ENCODE data around the gene TMUB2.

Gene TMUB2

DNA sequence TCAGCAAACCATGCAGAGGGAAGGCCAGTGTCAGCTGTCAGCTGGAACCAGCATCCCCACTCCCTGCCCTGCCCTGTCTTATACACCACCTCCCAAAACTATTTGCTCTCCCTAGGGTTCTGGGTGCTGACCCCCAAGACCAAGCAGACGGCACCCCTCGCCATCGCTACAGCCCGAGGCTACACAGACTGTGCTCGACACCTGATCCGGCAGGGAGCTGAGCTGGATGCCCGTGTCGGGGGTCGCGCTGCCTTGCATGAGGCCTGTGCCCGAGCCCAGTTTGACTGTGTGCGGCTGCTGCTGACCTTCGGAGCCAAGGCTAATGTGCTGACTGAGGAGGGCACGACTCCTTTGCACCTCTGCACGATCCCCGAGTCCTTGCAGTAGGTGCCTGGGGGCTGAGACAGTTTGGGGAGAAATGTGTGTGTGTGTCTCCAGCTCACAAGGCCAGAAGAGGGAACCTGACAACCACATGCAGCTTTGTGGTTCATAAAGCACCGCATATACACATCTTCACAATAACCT is 14.8 kb upstream of the TMUB2 start:
- Histone ChIP-seq H3K27ac (no peak overlapping the region), H3K9me3 (ENCODE audit: low read depth, low read length) (no peaks in the 10 kb centered on the region), H3K4me3 (no peak overlapping the region), H3K36me3 (ENCODE audit: insufficient read depth, low read length) (no peaks in the 10 kb centered on the region), H3K9ac (ENCODE audit: insufficient read length) (no peak overlapping the region)
- TF ChIP-seq POLR2AphosphoS5 (IDR thresholded peaks at IDR 0.05; ENCODE audit: borderline replicate concordance, low read depth, low read length) (peak; percentile 21; the same call in 1 of the 2 replicates), EZH2 (IDR thresholded peaks at IDR 0.05) (no peak)
- no peak for DNase-seq (ENCODE audit: low read depth, low spot score)

- peaks cover 6% of the 10 kb centered on the region; the same call in 1 of the 2 replicates for H3K36me3 ChIP-seq (ENCODE audit: insufficient read depth, low read length)
- no peaks in the 10 kb centered on the region for H3K9me3 ChIP-seq (ENCODE audit: low read depth, low read length)
- no peak for TF ChIP-seq FOXP2 (optimal IDR thresholded peaks at IDR 0.05; ENCODE audit: control extremely low read depth, extremely low read length, insufficient read depth)
- TF ChIP-seq EZH2 (IDR thresholded peaks at IDR 0.05) = no peak
- no peak for TF ChIP-seq POLR2AphosphoS5 (IDR thresholded peaks at IDR 0.05; ENCODE audit: borderline replicate concordance, low read depth, low read length)
These were observed 12.3 kb upstream of the TMUB2 start for GRCh38 chr17:44174427-44174826.

GRCh38 chr17:44176257-44176656 is 10.5 kb upstream of the TMUB2 start:
- Histone ChIP-seq H3K36me3 (ENCODE audit: insufficient read depth, low read length) (peaks cover 6% of the 10 kb centered on the region; the same call in 1 of the 2 replicates), H3K27ac (no peak overlapping the region), H3K9ac (ENCODE audit: insufficient read length) (no peak overlapping the region), H3K9me3 (ENCODE audit: low read depth, low read length) (no peaks in the 10 kb centered on the region), H3K4me3 (no peak overlapping the region)
- TF ChIP-seq FOXP2 (optimal IDR thresholded peaks at IDR 0.05; ENCODE audit: control extremely low read depth, extremely low read length, insufficient read depth) (no peak), POLR2AphosphoS5 (IDR thresholded peaks at IDR 0.05; ENCODE audit: borderline replicate concordance, low read depth, low read length) (no peak), EZH2 (IDR thresholded peaks at IDR 0.05) (no peak)
- DNase-seq (ENCODE audit: low read depth, low spot score) = no peak

More at GRCh38 chr17:44174427-44174826, 12.3 kb upstream of the TMUB2 start:
- Histone ChIP-seq H3K9ac (ENCODE audit: insufficient read length) (no peak overlapping the region), H3K27ac (no peak overlapping the region), H3K4me3 (no peak overlapping the region)
- no peak for DNase-seq (ENCODE audit: low read depth, low spot score)

DNA sequence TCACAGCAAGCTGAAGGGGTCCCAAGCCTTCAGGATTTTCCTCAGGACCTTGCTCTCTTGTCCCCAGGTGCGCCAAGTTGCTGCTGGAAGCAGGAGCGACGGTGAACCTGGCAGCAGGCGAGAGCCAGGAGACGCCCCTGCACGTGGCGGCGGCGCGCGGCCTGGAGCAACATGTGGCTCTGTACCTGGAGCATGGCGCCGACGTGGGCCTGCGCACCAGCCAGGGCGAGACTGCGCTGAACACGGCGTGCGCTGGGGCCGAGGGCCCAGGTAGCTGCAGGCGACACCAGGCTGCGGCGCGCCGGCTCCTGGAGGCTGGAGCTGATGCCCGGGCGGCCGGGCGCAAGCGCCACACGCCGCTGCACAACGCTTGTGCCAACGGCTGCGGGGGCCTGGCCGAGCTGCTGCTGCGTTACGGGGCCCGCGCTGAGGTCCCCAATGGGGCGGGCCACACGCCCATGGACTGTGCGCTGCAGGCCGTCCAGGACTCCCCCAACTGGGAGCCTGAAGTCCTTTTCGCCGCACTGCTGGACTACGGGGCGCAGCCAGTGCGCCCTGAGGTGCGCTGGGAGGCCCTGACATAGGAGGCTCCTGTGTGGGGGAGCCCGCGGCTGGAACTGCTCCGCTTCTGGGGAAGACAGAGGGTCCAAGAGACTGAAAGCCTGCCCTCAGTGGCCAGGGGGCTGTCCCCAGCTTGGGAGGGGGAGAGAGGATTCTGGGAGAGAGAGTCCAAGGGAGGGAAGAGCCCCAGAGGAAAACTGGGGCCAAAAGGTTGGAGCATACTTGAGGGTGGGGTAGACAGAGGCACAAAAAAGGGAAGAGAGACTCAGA is 9.9 kb upstream of the TMUB2 start:
- DNase-seq (ENCODE audit: low read depth, low spot score) = no peak
- TF ChIP-seq POLR2AphosphoS5 (IDR thresholded peaks at IDR 0.05; ENCODE audit: borderline replicate concordance, low read depth, low read length) = no peak
- no peak for TF ChIP-seq FOXP2 (optimal IDR thresholded peaks at IDR 0.05; ENCODE audit: control extremely low read depth, extremely low read length, insufficient read depth)
- TF ChIP-seq EZH2 (IDR thresholded peaks at IDR 0.05) = no peak
- Histone ChIP-seq H3K9ac (ENCODE audit: insufficient read length) (no peak overlapping the region), H3K27ac (no peak overlapping the region), H3K4me3 (no peak overlapping the region), H3K9me3 (ENCODE audit: low read depth, low read length) (no peaks in the 10 kb centered on the region), H3K36me3 (ENCODE audit: insufficient read depth, low read length) (peaks cover 10% of the 10 kb centered on the region; the same call in 1 of the 2 replicates)

- Histone ChIP-seq H3K9ac (ENCODE audit: insufficient read length) (no peak overlapping the region), H3K4me3 (no peak overlapping the region), H3K36me3 (ENCODE audit: insufficient read depth, low read length) (peaks cover 18% of the 10 kb centered on the region; the same call in 1 of the 2 replicates), H3K9me3 (ENCODE audit: low read depth, low read length) (no peaks in the 10 kb centered on the region), H3K27ac (no peak overlapping the region)
- TF ChIP-seq EZH2 (IDR thresholded peaks at IDR 0.05) = no peak
- TF ChIP-seq POLR2AphosphoS5 (IDR thresholded peaks at IDR 0.05; ENCODE audit: borderline replicate concordance, low read depth, low read length) = no peak
- TF ChIP-seq FOXP2 (optimal IDR thresholded peaks at IDR 0.05; ENCODE audit: control extremely low read depth, extremely low read length, insufficient read depth) = no peak
- DNase-seq (ENCODE audit: low read depth, low spot score) = no peak
These were observed 9.1 kb upstream of the TMUB2 start for GRCh38 chr17:44177640-44178039.

- Histone ChIP-seq H3K9ac (ENCODE audit: insufficient read length) (no peak overlapping the region), H3K27ac (no peak overlapping the region), H3K9me3 (ENCODE audit: low read depth, low read length) (no peaks in the 10 kb centered on the region), H3K4me3 (no peak overlapping the region), H3K36me3 (ENCODE audit: insufficient read depth, low read length) (peaks cover 19% of the 10 kb centered on the region; the same call in 1 of the 2 replicates)
- no peak for DNase-seq (ENCODE audit: low read depth, low spot score)
- no peak for TF ChIP-seq POLR2AphosphoS5 (IDR thresholded peaks at IDR 0.05; ENCODE audit: borderline replicate concordance, low read depth, low read length)
- no peak for TF ChIP-seq EZH2 (IDR thresholded peaks at IDR 0.05)
- TF ChIP-seq FOXP2 (optimal IDR thresholded peaks at IDR 0.05; ENCODE audit: control extremely low read depth, extremely low read length, insufficient read depth) = no peak
These were observed 8.6 kb upstream of the TMUB2 start for GRCh38 chr17:44178133-44178532.

DNA sequence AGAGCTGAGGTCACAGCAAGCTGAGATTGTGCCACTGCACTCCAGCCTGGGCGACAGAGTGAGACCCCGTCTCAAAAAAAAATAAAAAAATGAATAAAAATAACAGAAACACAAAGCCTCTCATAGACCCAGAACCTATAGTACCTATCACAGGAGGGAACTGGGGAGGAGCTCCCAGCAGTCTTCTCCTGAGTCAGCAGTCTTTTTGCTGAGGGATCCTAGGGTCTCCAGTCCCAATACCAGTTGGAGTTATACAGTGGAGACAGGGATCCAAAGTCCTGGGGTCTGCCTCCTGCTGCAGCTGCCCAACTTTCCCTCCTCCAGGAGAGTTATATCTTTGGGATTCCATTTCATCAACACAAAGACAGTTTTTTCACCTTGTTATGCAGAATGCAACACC is 3.7 kb upstream of the TMUB2 start:
- no peak for TF ChIP-seq POLR2AphosphoS5 (IDR thresholded peaks at IDR 0.05; ENCODE audit: borderline replicate concordance, low read depth, low read length)
- TF ChIP-seq FOXP2 (optimal IDR thresholded peaks at IDR 0.05; ENCODE audit: control extremely low read depth, extremely low read length, insufficient read depth) = no peak
- no peak for TF ChIP-seq EZH2 (IDR thresholded peaks at IDR 0.05)
- Histone ChIP-seq H3K36me3 (ENCODE audit: insufficient read depth, low read length) (peaks cover 19% of the 10 kb centered on the region; the same call in 1 of the 2 replicates), H3K27ac (peak overlapping the region; percentile 22; the same call in 1 of the 2 replicates), H3K9ac (ENCODE audit: insufficient read length) (no peak overlapping the region), H3K9me3 (ENCODE audit: low read depth, low read length) (no peaks in the 10 kb centered on the region), H3K4me3 (no peak overlapping the region)
- DNase-seq (ENCODE audit: low read depth, low spot score) = no peak

- peaks cover 16% of the 10 kb centered on the region; the same call in 1 of the 2 replicates for H3K36me3 ChIP-seq (ENCODE audit: insufficient read depth, low read length)
- H3K4me3 ChIP-seq = no peak overlapping the region
- no peaks in the 10 kb centered on the region for H3K9me3 ChIP-seq (ENCODE audit: low read depth, low read length)
- H3K27ac ChIP-seq = 0 out of 2 replicates have a peak overlapping the region, but pooled peaks have one; percentile 26
- no peak overlapping the region for H3K9ac ChIP-seq (ENCODE audit: insufficient read length)
- DNase-seq (ENCODE audit: low read depth, low spot score) = no peak
- TF ChIP-seq FOXP2 (optimal IDR thresholded peaks at IDR 0.05; ENCODE audit: control extremely low read depth, extremely low read length, insufficient read depth) (no peak), POLR2AphosphoS5 (IDR thresholded peaks at IDR 0.05; ENCODE audit: borderline replicate concordance, low read depth, low read length) (no peak), EZH2 (IDR thresholded peaks at IDR 0.05) (no peak)
These were observed 2.5 kb upstream of the TMUB2 start for GRCh38 chr17:44184212-44184810.

Measured in SK-N-MC (cell line).